Pancreas (tissue), 10 donors: ENCODE measurements around the gene ZNF554. TPM values are rescaled to one million over a fixed set of nuclear protein-coding genes. Genes with fewer than 3 reads are reported as not detected.

ENCODE experiments used
- ATAC-seq, 4 donors: fragments of 200-7000 bp; cut with Tn5 transposase; one replicate each; pipeline versions ENCODE4 v1.8.0 to v1.9.1; 2020; ENCODE audit warnings: mild to moderate bottlenecking in 4 of 4, moderate library complexity in 4 of 4
- DNase-seq, 6 donors: peaks; one replicate each; pipeline ENCODE4 v3.0.0-alpha.2; 2020
- FAIRE-seq: peaks from 2 replicates; lab custom pipeline; 2012; peaks lifted over from hg19 to GRCh38; lab: Jason Lieb, UNC
- H3K27ac ChIP-seq, 4 donors: fragments of 200-600 bp; sonication (generic); 1 replicate in 3 of 4; 2 replicates in 1 of 4; pipeline versions ENCODE4 v1.5.0 to v1.8.0; 2020
- H3K27me3 ChIP-seq, 4 donors: fragments of 200-600 bp; one replicate each; pipeline ENCODE4 v1.8.0; 2021
- H3K36me3 ChIP-seq, 3 donors: fragments of 200-600 bp; sonication (generic) in 1 of 3; one replicate each; pipeline versions ENCODE4 v1.5.0 to v1.8.0; 2020 to 2021
- H3K4me1 ChIP-seq, 3 donors: fragments of 200-600 bp; one replicate each; pipeline ENCODE4 v1.8.0; 2021
- H3K4me3 ChIP-seq, 4 donors: fragments of 200-600 bp; sonication (generic) in 2 of 4; one replicate each; pipeline versions ENCODE4 v1.5.0 to v1.8.0; 2020 to 2021
- H3K9me3 ChIP-seq, 4 donors: fragments of 200-600 bp; one replicate each; pipeline ENCODE4 v1.8.0; 2021
- CTCF ChIP-seq, 4 donors: fragments of 200-600 bp; sonication (generic) in 3 of 4; IDR thresholded peaks; one replicate each; pipeline versions ENCODE4 v1.5.0 to v1.8.0; 2021; ENCODE audit warnings: antibody characterized with exemption in 4 of 4
- WGBS, 2 donors: extraction: QIAGEN DNeasy Blood & Tissue Kit; methylation state at CpG; one replicate each; pipeline ENCODE4 v1.1.7; 2013; 5-methylcytosine and 5-hydroxymethylcytosine counted together
- intact Hi-C, 3 donors: fragments of 100-400 bp; cut with DNase I; formaldehyde crosslinking; loops; one replicate each; pipeline versions ENCODE4 v1.11.1 to v1.14.2; 2022
- polyA plus RNA-seq, 2 donors: library from polyadenylated mRNA; stranded (reverse); fragments of 200-250 nt; gene quantifications; one replicate each; pipeline ENCODE4 v1.2.3, GENCODE V29; 2013
- total RNA-seq, 6 donors: library from RNA; stranded (reverse); fragmentation: NEBNext Ultra II Directional in 4 of 6; extraction: Animal tissue kit (Norgen Biotek cat#: 25700) in 4 of 6; gene quantifications; one replicate each; pipeline versions ENCODE4 v1.2.1 to v1.2.4, GENCODE V29; 2021 to 2023
- donor health status: healthy with polysubstance abuse.
- donor health status: DM: no; HTN: no; CAD: no; lungs with moderate emphysema.
- donor health status: DM: no; HTN: no; CAD: no.
- donor health status: control.
- donor health status: control.
- donor health status: Bipolar disorder and iron deficiency.
- donor health status: DM: yes; HTN: yes; CAD: no.
- donor health status: DM: no; HTN: no; CAD: no.
- donor health status: DM: no; HTN: no; CAD: no.
- donor health status: DM: yes; HTN: yes; CAD: no.

Gene ZNF554
- total and polyA plus RNA-seq, 8 donors, result 2.6 to 5.2 (median 3.6) TPM

DNA sequence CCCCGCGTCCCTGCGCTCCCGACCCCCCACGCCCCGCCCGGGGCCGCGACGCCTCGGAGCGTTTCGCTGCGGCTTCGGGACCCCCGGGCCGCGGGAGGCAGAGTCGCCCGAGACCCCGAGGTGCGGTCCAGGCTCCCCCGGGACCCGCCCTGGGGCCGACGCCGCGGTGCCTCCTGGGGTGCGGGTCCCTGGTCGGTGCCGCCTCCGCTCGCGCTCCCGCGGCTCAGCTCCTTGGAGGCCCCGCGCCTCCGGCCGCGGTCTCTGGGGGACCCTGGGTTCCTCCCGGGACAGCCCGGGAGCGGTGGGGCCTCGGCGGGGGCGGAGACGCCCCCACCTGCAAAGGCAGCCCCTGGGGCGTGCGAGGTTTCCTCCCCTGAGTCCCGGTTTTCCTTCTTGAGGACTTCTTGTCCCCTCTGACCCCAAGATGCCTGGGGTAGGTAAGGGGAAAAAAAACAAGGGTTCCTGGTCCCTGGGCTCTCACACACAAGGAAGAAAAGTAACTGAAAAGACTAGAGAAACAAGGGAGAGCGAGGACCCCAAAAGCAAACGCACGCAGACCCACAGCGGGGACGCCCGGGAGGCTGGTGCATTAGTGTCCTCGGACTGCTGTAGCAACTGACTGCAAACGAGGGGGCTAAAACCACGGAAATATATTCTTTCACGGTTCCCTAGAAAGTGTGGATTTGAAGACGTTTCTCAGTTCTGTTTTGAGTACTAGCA is 22.3 kb downstream of the ZNF554 start:
- no peaks in the 10 kb centered on the region for H3K27me3 ChIP-seq
- peak overlapping the region in 3 of 4 donors; percentile 87 to 96 (median 95) for H3K27ac ChIP-seq
- WGBS, 2 donors, result 2 to 3% methylated on average over 31 to 62 of the region's 62 CpGs
- peak in 2 of 6 donors; percentile 70 to 76 for DNase-seq
- no peaks in the 10 kb centered on the region for H3K36me3 ChIP-seq
- TF ChIP-seq CTCF (IDR thresholded peaks at IDR 0.05), result no peak
- intact Hi-C loops, result no loop called here
- no peaks in the 10 kb centered on the region for H3K9me3 ChIP-seq
- H3K4me3 ChIP-seq, result peak overlapping the region; percentile 87 to 94 (median 88)
- peaks cover 0 to 7% (median 5%) of the 10 kb centered on the region in 3 donors for H3K4me1 ChIP-seq
- no peak for FAIRE-seq
- peak in 1 of 4 donors; percentile 9 for ATAC-seq

DNA sequence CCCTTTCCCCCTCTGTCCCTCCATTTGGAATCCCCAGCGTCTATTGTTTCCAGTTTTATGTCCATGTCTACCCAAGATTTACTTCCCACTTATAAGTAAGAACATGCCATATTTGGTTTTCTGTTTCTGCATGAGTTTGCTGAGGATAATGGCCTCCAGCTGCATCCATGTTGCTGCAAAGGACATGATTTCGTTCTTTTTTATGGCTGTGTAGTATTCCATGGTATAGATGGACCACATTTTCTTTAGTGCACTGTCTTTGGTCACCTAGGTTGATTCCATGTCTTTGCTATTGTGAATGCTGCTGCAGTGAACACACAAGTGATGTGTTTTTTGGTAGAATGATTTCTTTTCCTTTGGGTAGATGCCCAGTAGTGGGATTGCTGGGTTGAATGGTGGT is 25.4 kb downstream of the ZNF554 start:
- H3K4me3 ChIP-seq, result no peak overlapping the region
- DNase-seq, result no peak
- no peak overlapping the region for H3K27ac ChIP-seq
- H3K36me3 ChIP-seq, result no peaks in the 10 kb centered on the region
- no peak for FAIRE-seq
- intact Hi-C loops, result no loop called here
- no peaks in the 10 kb centered on the region for H3K27me3 ChIP-seq
- H3K9me3 ChIP-seq, result no peaks in the 10 kb centered on the region
- WGBS, 2 donors, result 97 to 100% methylated on average over 2 of the region's 2 CpGs
- no peak for ATAC-seq
- TF ChIP-seq CTCF (IDR thresholded peaks at IDR 0.05), result no peak
- peaks cover 0 to 7% (median 5%) of the 10 kb centered on the region in 3 donors for H3K4me1 ChIP-seq

DNA sequence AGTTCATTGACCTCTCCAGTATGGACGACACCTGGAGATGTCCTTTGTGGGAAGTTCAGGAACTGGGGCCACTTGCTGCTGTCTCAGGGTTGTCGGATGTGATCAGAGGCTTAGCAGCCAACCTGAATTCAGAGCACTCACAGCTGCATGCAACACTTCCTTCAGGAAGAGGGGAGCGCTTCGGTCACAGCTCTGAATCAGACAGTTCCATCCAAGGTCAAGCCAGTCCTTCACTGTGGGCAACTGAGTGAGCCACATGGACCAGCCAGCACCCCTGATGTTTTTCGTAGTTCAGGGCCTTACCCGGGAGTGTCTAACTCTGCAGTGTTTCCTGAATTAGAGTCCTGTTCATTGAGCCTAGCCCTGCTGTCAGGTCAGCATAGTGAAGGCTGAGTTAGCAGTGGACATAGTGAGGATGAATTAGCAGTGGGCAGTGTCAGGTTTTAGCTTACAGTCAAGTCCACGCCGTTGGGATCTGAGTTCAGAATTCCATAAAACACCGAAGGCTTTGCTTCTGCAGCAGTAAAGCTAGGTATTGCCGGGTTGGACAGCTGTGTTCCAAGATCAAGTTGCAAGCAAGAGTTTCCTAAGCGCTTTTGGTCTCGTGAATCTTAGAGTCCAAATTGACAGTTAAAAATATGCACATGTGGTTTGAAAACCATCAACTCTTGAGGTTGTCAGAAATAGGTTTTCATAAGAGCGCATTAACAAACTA is 26.7 kb downstream of the ZNF554 start:
- DNase-seq (no peak), FAIRE-seq (no peak), ATAC-seq (no peak)
- Histone ChIP-seq H3K4me3 (no peak overlapping the region), H3K9me3 (no peaks in the 10 kb centered on the region), H3K27me3 (no peaks in the 10 kb centered on the region), H3K4me1 (peaks cover 0 to 7% (median 5%) of the 10 kb centered on the region in 3 donors), H3K36me3 (peaks cover 0 to 9% (median under 1%) of the 10 kb centered on the region in 3 donors), H3K27ac (no peak overlapping the region)
- intact Hi-C loops, result no loop called here
- WGBS, 2 donors, result 91 to 92% methylated on average over 13 of the region's 13 CpGs
- TF ChIP-seq CTCF (IDR thresholded peaks at IDR 0.05), result no peak

DNA sequence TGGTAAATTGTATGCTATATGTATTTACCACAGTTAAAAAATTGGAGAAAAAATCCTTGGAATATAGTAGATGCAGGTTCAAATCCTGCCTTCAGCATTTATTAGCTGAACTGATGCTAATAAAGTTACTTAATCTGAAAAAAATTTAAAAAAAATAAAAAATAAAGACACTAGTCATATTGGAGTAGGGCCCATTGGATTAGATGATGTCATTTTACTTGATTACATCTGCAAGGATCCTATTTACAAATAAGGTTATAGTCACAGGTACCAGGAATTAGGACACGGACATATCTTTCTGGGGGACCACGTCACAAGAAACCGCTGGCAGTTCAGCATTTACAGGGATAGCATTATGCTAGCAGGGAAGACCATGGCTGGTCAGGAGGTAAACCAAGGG is 27.8 kb downstream of the ZNF554 start:
- Histone ChIP-seq H3K4me3 (no peak overlapping the region), H3K27me3 (no peaks in the 10 kb centered on the region), H3K9me3 (peaks cover 0 to 6% (median 0%) of the 10 kb centered on the region in 4 donors), H3K27ac (no peak overlapping the region), H3K36me3 (peaks cover 4 to 21% (median 11%) of the 10 kb centered on the region in 3 donors), H3K4me1 (peaks cover 0 to 5% (median 5%) of the 10 kb centered on the region in 3 donors)
- FAIRE-seq (no peak), DNase-seq (no peak), ATAC-seq (no peak)
- no peak for TF ChIP-seq CTCF (IDR thresholded peaks at IDR 0.05)
- 98% methylated on average over 3 of the region's 3 CpGs for WGBS, 2 donors
- intact Hi-C loops, result no loop called here
